SK-N-SH treated with all-trans-retinoic acid at 6 μM for 48 hours (cell line): ENCODE measurements around the gene RGMA.

ENCODE experiments used
- ARNTL ChIP-seq: fragments of 450-650 bp; formaldehyde crosslinking; IDR thresholded peaks from 2 replicates; pipeline ENCODE4 v1.5.0; 2020; ENCODE audit warnings: low read depth, mild to moderate bottlenecking, moderate library complexity, borderline replicate concordance
- ISL1 ChIP-seq: fragments of 250-450 bp; sonication (Bioruptor Pico); IDR thresholded peaks from 2 replicates; pipeline ENCODE4 v2.1.2; 2022; ENCODE audit warnings: mild to moderate bottlenecking, moderate library complexity
- OSR1 ChIP-seq: fragments of 250-450 bp; sonication (Bioruptor Pico); IDR thresholded peaks from 2 replicates; pipeline ENCODE4 v1.8.0; 2022; ENCODE audit warnings: moderate library complexity, mild to moderate bottlenecking, inconsistent platforms
- TCF4 ChIP-seq: fragments of 250-450 bp; sonication (Bioruptor Pico); IDR thresholded peaks from 2 replicates; pipeline ENCODE4 v1.8.0; 2021; ENCODE audit warnings: mild to moderate bottlenecking, moderate library complexity, borderline replicate concordance
- ZC3H10 ChIP-seq: fragments of 250-450 bp; sonication (Bioruptor Pico); IDR thresholded peaks from 2 replicates; pipeline ENCODE4 v1.5.1; 2021; ENCODE audit warnings: mild to moderate bottlenecking, moderate library complexity
- TF ChIP-seq, protein P1 (sequence below): fragments of 250-450 bp; sonication (Bioruptor Pico); IDR thresholded peaks from 2 replicates; pipeline ENCODE4 v1.8.0; 2020; ENCODE audit warnings: mild to moderate bottlenecking, moderate library complexity, borderline replicate concordance

DNA sequence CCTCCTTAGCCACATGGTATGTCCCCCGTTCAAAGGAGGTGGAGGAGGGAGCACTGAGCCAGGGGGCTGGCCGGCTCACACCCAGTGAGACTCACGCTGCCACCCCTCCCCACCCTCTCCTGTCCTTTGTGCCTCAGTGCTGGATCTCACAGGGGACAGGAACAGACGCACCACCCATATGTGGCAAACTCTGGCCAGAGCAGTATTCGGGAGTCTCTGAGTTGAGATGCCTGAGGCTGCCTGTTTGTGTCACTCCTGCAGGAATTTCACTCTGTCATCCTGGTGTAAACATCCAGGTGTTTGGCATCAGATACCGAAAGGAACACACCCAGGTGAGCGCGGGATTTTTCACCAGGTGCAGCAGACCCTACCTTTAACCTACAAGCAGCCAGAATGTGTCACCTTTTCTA lies 25.7 kb downstream of the RGMA start:
- TF ChIP-seq OSR1 (no peak), ARNTL (CRISPR knock-in tag) (no peak), ISL1 (CRISPR knock-in tag) (no peak), ZC3H10 (CRISPR knock-in tag) (no peak), TCF4 (CRISPR knock-in tag) (no peak)
- TF ChIP-seq, protein P1, sequence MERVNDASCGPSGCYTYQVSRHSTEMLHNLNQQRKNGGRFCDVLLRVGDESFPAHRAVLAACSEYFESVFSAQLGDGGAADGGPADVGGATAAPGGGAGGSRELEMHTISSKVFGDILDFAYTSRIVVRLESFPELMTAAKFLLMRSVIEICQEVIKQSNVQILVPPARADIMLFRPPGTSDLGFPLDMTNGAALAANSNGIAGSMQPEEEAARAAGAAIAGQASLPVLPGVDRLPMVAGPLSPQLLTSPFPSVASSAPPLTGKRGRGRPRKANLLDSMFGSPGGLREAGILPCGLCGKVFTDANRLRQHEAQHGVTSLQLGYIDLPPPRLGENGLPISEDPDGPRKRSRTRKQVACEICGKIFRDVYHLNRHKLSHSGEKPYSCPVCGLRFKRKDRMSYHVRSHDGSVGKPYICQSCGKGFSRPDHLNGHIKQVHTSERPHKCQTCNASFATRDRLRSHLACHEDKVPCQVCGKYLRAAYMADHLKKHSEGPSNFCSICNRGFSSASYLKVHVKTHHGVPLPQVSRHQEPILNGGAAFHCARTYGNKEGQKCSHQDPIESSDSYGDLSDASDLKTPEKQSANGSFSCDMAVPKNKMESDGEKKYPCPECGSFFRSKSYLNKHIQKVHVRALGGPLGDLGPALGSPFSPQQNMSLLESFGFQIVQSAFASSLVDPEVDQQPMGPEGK = no peak
